ENCODE results near the gene WARS2.

WARS2 gene

DNA sequence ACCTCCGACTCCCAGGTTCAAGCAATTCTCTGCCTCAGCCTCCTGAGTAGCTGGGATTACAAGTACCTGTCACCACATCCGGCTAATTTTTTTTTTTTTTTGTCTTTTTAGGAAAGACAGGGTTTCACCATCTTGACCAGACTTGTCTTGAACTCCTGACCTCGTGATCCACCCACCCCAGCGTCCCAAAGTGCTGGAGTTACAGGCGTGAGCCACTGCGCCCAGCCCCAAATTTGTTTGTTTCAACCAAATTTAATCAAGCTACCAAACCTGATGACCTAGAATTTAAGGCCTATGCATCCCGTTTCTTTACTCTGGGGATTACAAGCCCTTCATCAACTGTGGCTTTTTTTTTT lies 94.0 kb downstream of the WARS2 start:
- Histone ChIP-seq H3K9me3 (ENCODE audit: control insufficient read depth, low read length) (no peaks in the 10 kb centered on the region), H3K4me1 (ENCODE audit: control insufficient read depth, insufficient read depth, low read length) (no peaks in the 10 kb centered on the region), H3K27me3 (ENCODE audit: control insufficient read depth, insufficient read depth, low read length, poor library complexity, severe bottlenecking) (no peaks in the 10 kb centered on the region), H3K36me3 (ENCODE audit: control insufficient read depth, insufficient read depth, low read length) (no peaks in the 10 kb centered on the region), H3K27ac (ENCODE audit: insufficient read depth, low read depth, low read length, poor library complexity, severe bottlenecking) (no peak overlapping the region), H3K4me3 (ENCODE audit: insufficient read depth, low read depth, low read length) (no peak overlapping the region)
- 86 to 94% methylated on average over 7 of the region's 7 CpGs for WGBS, 2 experiments

DNA sequence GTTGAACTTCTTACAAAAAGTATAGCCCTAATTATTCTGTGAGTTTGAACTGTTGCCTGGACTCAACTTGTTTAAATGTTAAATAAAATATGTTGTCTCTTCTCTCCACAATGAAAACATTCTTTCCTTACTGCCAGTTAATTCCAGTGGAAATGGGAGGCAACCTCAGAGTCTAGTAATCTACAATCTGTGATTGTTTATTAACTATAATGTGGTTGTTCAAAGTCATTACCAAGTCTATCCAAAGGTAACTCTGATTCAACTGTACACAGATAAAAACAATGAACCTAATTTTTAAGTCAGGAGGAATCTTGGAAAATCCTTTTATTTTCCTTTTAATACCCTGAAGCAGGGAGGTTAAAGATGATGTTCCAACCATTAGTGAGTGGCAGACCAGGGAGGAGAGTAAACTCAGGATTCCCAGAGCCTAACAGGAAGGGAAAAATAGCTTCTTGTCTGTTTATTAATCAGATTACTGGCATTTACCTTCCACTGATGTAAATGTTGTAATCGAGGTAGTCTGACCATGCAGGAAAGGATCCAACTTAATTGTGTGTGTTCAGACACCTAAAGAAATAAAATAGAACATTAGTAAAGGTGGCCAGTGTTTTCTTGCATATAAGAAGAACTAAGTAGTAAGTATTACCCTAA lies 95.2 kb downstream of the WARS2 start:
- no peak overlapping the region for H3K27ac ChIP-seq (ENCODE audit: insufficient read depth, low read depth, low read length, poor library complexity, severe bottlenecking)
- no peak overlapping the region for H3K4me3 ChIP-seq (ENCODE audit: insufficient read depth, low read depth, low read length)
- H3K4me1 ChIP-seq (ENCODE audit: control insufficient read depth, insufficient read depth, low read length): no peaks in the 10 kb centered on the region
- H3K36me3 ChIP-seq (ENCODE audit: control insufficient read depth, insufficient read depth, low read length): no peaks in the 10 kb centered on the region
- 83 to 100% methylated on average over 1 of the region's 1 CpG for WGBS, 2 experiments
- no peaks in the 10 kb centered on the region for H3K27me3 ChIP-seq (ENCODE audit: control insufficient read depth, insufficient read depth, low read length, poor library complexity, severe bottlenecking)
- no peaks in the 10 kb centered on the region for H3K9me3 ChIP-seq (ENCODE audit: control insufficient read depth, low read length)

- Histone ChIP-seq H3K27me3 (ENCODE audit: control insufficient read depth, insufficient read depth, low read length, poor library complexity, severe bottlenecking) (no peaks in the 10 kb centered on the region), H3K27ac (ENCODE audit: insufficient read depth, low read depth, low read length, poor library complexity, severe bottlenecking) (no peak overlapping the region), H3K4me1 (ENCODE audit: control insufficient read depth, insufficient read depth, low read length) (no peaks in the 10 kb centered on the region), H3K4me3 (ENCODE audit: insufficient read depth, low read depth, low read length) (no peak overlapping the region), H3K9me3 (ENCODE audit: control insufficient read depth, low read length) (no peaks in the 10 kb centered on the region), H3K36me3 (ENCODE audit: control insufficient read depth, insufficient read depth, low read length) (no peaks in the 10 kb centered on the region)
- WGBS, 2 experiments: 95% methylated on average over 2 of the region's 2 CpGs
These were observed 99.5 kb downstream of the WARS2 start for GRCh38 chr1:119040906-119041305.

- no peak overlapping the region for H3K4me3 ChIP-seq (ENCODE audit: insufficient read depth, low read depth, low read length)
- H3K27ac ChIP-seq (ENCODE audit: insufficient read depth, low read depth, low read length, poor library complexity, severe bottlenecking): no peak overlapping the region
- no peaks in the 10 kb centered on the region for H3K36me3 ChIP-seq (ENCODE audit: control insufficient read depth, insufficient read depth, low read length)
- H3K27me3 ChIP-seq (ENCODE audit: control insufficient read depth, insufficient read depth, low read length, poor library complexity, severe bottlenecking): no peaks in the 10 kb centered on the region
- no peaks in the 10 kb centered on the region for H3K9me3 ChIP-seq (ENCODE audit: control insufficient read depth, low read length)
- whole genome bisulfite sequencing, 2 experiments: 70 to 81% methylated on average over 2 of the region's 2 CpGs
- no peaks in the 10 kb centered on the region for H3K4me1 ChIP-seq (ENCODE audit: control insufficient read depth, insufficient read depth, low read length)
These were observed 100.0 kb downstream of the WARS2 start for GRCh38 chr1:119040489-119040888.

DNA sequence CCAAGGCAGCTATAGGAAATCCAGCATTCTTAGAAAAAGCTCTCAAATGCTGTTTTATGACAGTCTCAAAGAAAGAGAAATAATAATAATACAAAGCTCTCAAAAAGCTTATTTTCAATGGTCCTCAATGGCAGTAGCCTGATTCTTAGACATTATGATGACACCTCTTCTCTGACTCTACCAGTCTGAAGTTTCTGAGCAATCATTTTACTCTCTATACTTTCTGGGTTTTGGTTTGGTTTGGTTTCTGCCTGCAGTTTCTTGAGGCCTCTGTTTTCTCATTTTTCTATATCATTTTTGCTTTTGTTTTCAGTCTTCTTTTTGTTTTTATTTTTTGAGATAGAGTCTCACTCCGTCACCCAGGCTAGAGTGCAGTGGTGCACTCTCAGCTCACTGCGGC lies 102.1 kb downstream of the WARS2 start:
- H3K27me3 ChIP-seq (ENCODE audit: control insufficient read depth, insufficient read depth, low read length, poor library complexity, severe bottlenecking): no peaks in the 10 kb centered on the region
- H3K4me3 ChIP-seq (ENCODE audit: insufficient read depth, low read depth, low read length): no peak overlapping the region
- H3K4me1 ChIP-seq (ENCODE audit: control insufficient read depth, insufficient read depth, low read length): no peaks in the 10 kb centered on the region
- H3K27ac ChIP-seq (ENCODE audit: insufficient read depth, low read depth, low read length, poor library complexity, severe bottlenecking): no peak overlapping the region
- no peaks in the 10 kb centered on the region for H3K9me3 ChIP-seq (ENCODE audit: control insufficient read depth, low read length)
- 97 to 100% methylated on average over 2 of the region's 2 CpGs for WGBS, 2 experiments
- no peaks in the 10 kb centered on the region for H3K36me3 ChIP-seq (ENCODE audit: control insufficient read depth, insufficient read depth, low read length)

DNA sequence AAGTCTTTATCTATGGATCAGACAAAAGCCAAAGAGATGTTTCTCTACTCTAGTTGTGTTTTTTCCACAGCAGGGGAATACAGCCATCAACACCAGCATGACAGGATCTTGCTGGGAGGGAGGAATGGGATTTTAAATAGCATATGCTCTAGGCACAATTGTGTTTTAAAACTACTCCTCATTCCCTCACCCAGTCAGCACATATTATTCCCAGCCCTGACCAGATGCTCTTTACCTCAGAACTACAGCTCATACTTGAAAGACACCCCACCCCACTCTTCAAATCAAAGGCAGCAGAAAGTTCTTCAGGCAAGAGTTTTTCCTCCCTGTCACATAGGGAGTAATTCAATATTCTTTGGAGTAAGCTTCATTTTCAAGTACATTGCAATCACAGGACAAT lies 106.1 kb downstream of the WARS2 start:
- Histone ChIP-seq H3K4me1 (ENCODE audit: control insufficient read depth, insufficient read depth, low read length) (no peaks in the 10 kb centered on the region), H3K36me3 (ENCODE audit: control insufficient read depth, insufficient read depth, low read length) (no peaks in the 10 kb centered on the region), H3K27me3 (ENCODE audit: control insufficient read depth, insufficient read depth, low read length, poor library complexity, severe bottlenecking) (no peaks in the 10 kb centered on the region), H3K4me3 (ENCODE audit: insufficient read depth, low read depth, low read length) (no peak overlapping the region), H3K27ac (ENCODE audit: insufficient read depth, low read depth, low read length, poor library complexity, severe bottlenecking) (no peak overlapping the region), H3K9me3 (ENCODE audit: control insufficient read depth, low read length) (no peaks in the 10 kb centered on the region)

GRCh38 chr1:119032986-119033385 lies 107.5 kb downstream of the WARS2 start:
- Histone ChIP-seq H3K27me3 (ENCODE audit: control insufficient read depth, insufficient read depth, low read length, poor library complexity, severe bottlenecking) (no peaks in the 10 kb centered on the region), H3K4me1 (ENCODE audit: control insufficient read depth, insufficient read depth, low read length) (no peaks in the 10 kb centered on the region), H3K27ac (ENCODE audit: insufficient read depth, low read depth, low read length, poor library complexity, severe bottlenecking) (no peak overlapping the region), H3K4me3 (ENCODE audit: insufficient read depth, low read depth, low read length) (no peak overlapping the region), H3K36me3 (ENCODE audit: control insufficient read depth, insufficient read depth, low read length) (no peaks in the 10 kb centered on the region), H3K9me3 (ENCODE audit: control insufficient read depth, low read length) (no peaks in the 10 kb centered on the region)
- WGBS, 2 experiments: 95% methylated on average over 22 of the region's 22 CpGs

DNA sequence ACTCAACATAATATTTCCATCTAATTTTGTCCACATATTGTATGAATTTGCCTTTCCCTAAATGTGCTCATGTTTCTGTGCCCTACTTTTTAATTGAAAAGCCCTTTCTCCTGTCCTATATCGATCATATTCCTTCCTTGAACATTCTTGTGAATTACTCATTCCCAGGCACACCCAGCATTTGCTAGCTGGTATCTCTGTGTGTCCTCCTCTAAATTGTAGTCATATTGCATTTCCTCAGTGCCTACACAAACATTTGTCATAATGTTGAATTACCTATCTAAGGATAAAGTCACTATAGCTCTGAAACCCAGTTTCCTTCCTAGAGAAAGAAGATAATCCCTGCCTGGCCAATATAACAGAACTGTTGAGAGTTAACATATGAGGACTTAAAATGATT lies 112.7 kb downstream of the WARS2 start:
- Histone ChIP-seq H3K27ac (ENCODE audit: insufficient read depth, low read depth, low read length, poor library complexity, severe bottlenecking) (no peak overlapping the region), H3K4me3 (ENCODE audit: insufficient read depth, low read depth, low read length) (no peak overlapping the region), H3K4me1 (ENCODE audit: control insufficient read depth, insufficient read depth, low read length) (no peaks in the 10 kb centered on the region), H3K27me3 (ENCODE audit: control insufficient read depth, insufficient read depth, low read length, poor library complexity, severe bottlenecking) (no peaks in the 10 kb centered on the region), H3K36me3 (ENCODE audit: control insufficient read depth, insufficient read depth, low read length) (no peaks in the 10 kb centered on the region), H3K9me3 (ENCODE audit: control insufficient read depth, low read length) (no peaks in the 10 kb centered on the region)
- WGBS, 2 experiments: 94 to 98% methylated on average over 1 of the region's 1 CpG

GRCh38 chr1:119026956-119027355 lies 113.5 kb downstream of the WARS2 start:
- Histone ChIP-seq H3K27ac (ENCODE audit: insufficient read depth, low read depth, low read length, poor library complexity, severe bottlenecking) (no peak overlapping the region), H3K9me3 (ENCODE audit: control insufficient read depth, low read length) (no peaks in the 10 kb centered on the region), H3K36me3 (ENCODE audit: control insufficient read depth, insufficient read depth, low read length) (no peaks in the 10 kb centered on the region), H3K4me3 (ENCODE audit: insufficient read depth, low read depth, low read length) (no peak overlapping the region), H3K4me1 (ENCODE audit: control insufficient read depth, insufficient read depth, low read length) (no peaks in the 10 kb centered on the region), H3K27me3 (ENCODE audit: control insufficient read depth, insufficient read depth, low read length, poor library complexity, severe bottlenecking) (no peaks in the 10 kb centered on the region)
- 95 to 97% methylated on average over 4 to 5 of the region's 5 CpGs for WGBS, 2 experiments

DNA sequence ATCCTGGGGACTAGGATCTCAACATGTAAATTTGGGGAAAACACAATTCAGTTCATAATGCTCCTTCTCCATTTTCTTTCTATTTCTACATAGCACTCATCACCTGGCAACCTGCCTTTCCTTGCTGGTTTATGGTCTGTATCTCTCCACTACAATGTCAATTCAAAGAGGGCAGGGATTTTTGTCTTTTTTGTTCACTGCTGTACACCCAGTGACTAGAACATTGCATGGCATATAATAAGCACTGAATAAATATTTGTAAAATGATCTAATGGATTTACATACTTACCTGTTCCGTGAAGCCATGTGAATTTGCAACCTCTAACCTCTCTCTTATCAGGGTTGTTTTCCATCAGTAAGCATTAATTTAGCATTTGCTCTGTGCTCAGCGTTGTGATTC lies 124.9 kb downstream of the WARS2 start:
- no peak overlapping the region for H3K27ac ChIP-seq (ENCODE audit: insufficient read depth, low read depth, low read length, poor library complexity, severe bottlenecking)
- 94 to 100% methylated on average over 2 of the region's 2 CpGs for WGBS, 2 experiments
- H3K4me3 ChIP-seq (ENCODE audit: insufficient read depth, low read depth, low read length): no peak overlapping the region
- H3K9me3 ChIP-seq (ENCODE audit: control insufficient read depth, low read length): no peaks in the 10 kb centered on the region
- no peaks in the 10 kb centered on the region for H3K36me3 ChIP-seq (ENCODE audit: control insufficient read depth, insufficient read depth, low read length)
- no peaks in the 10 kb centered on the region for H3K4me1 ChIP-seq (ENCODE audit: control insufficient read depth, insufficient read depth, low read length)
- H3K27me3 ChIP-seq (ENCODE audit: control insufficient read depth, insufficient read depth, low read length, poor library complexity, severe bottlenecking): no peaks in the 10 kb centered on the region

- WGBS, 2 experiments: 89 to 93% methylated on average over 5 of the region's 5 CpGs
These were observed 128.1 kb downstream of the WARS2 start for GRCh38 chr1:119012383-119012782.

More at GRCh38 chr1:119012383-119012782, 128.1 kb downstream of the WARS2 start:
- H3K4me1 ChIP-seq (ENCODE audit: control insufficient read depth, insufficient read depth, low read length): no peaks in the 10 kb centered on the region
- H3K9me3 ChIP-seq (ENCODE audit: control insufficient read depth, low read length): no peaks in the 10 kb centered on the region
- no peaks in the 10 kb centered on the region for H3K36me3 ChIP-seq (ENCODE audit: control insufficient read depth, insufficient read depth, low read length)
- peaks cover 22% of the 10 kb centered on the region for H3K27me3 ChIP-seq (ENCODE audit: control insufficient read depth, insufficient read depth, low read length, poor library complexity, severe bottlenecking)
- H3K27ac ChIP-seq (ENCODE audit: insufficient read depth, low read depth, low read length, poor library complexity, severe bottlenecking): no peak overlapping the region
- H3K4me3 ChIP-seq (ENCODE audit: insufficient read depth, low read depth, low read length): no peak overlapping the region
